Measurements from ENCODE around the gene ATP2B3. TPM values are rescaled to one million over a fixed set of nuclear protein-coding genes. Genes with fewer than 3 reads are reported as not detected.

ATP2B3 gene
- total RNA-seq, 2 donors from 2014 or later = 0.85 TPM; not detected in 1

GRCh38 chrX:153495903-153496589 is 21.4 kb upstream of the ATP2B3 start:
- 40% methylated on average over 1 of the region's 18 CpGs for WGBS
- Histone ChIP-seq H3K4me1 (replicated peaks) (no peaks in the 10 kb centered on the region), H3K4me3 (no peak overlapping the region), H3K27ac (no peak overlapping the region), H3K36me3 (no peaks in the 10 kb centered on the region), H3K27me3 (replicated peaks; ENCODE audit: insufficient read depth) (no peaks in the 10 kb centered on the region), H3K9me3 (no peaks in the 10 kb centered on the region)
- TF ChIP-seq POLR2A (IDR thresholded peaks at IDR 0.05) (no peak), CTCF (IDR thresholded peaks at IDR 0.05) (no peak), POLR2AphosphoS5 (IDR thresholded peaks at IDR 0.05) (no peak)
- intact Hi-C loops (cut with DNase I) = no loop called here
- no peak for DNase-seq (ENCODE audit: low spot score)

DNA sequence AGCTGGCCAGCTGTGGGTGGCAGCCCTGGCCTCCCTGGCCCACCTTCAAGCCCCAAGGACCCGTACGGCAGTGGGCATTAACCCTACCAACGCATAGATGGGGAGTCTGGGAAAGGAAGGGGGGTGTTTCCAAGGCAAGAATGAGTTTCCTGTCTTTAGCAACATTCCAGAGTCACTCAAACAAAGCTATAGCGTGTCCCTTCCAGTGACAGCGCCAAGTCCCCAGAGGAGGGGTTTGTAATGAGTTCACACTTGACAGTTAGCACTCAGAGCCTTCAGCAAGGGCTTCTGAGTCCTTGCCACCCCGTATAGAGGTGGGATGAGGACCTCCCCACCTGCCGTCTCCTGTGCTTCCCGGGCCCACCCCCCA is 20.9 kb upstream of the ATP2B3 start:
- Histone ChIP-seq H3K4me1 (replicated peaks) (no peaks in the 10 kb centered on the region), H3K27ac (no peak overlapping the region), H3K27me3 (replicated peaks; ENCODE audit: insufficient read depth) (no peaks in the 10 kb centered on the region), H3K9me3 (no peaks in the 10 kb centered on the region), H3K36me3 (no peaks in the 10 kb centered on the region), H3K4me3 (no peak overlapping the region)
- TF ChIP-seq CTCF (IDR thresholded peaks at IDR 0.05) = no peak
- TF ChIP-seq POLR2A (IDR thresholded peaks at IDR 0.05) = no peak
- no peak for TF ChIP-seq POLR2AphosphoS5 (IDR thresholded peaks at IDR 0.05)
- intact Hi-C loops (cut with DNase I) = no loop called here
- 44% methylated on average over 4 of the region's 8 CpGs for WGBS
- no peak for DNase-seq (ENCODE audit: low spot score)

GRCh38 chrX:153498453-153498852 is 19.0 kb upstream of the ATP2B3 start:
- no peak overlapping the region for H3K27ac ChIP-seq

DNA sequence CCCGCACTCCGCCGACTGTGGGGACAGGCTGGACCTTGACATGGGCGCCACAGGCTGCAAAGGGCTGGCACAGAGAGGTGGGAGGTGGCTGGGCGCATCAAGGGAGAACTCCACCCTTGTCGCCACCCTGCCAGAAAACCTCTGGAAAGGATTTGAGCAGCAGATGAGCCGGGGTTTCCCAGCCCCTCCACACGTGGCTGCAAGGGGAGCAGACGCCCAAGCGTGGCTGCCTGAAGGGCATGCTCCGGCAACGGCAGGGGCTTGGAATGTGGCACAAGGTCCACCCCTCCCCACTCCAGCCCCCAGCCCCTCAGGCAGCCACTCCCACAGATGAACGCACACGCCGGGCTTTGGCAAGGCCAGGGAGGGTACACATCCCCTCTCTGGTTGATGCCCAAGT is 18.1 kb upstream of the ATP2B3 start:
- no peaks in the 10 kb centered on the region for H3K27me3 ChIP-seq (replicated peaks; ENCODE audit: insufficient read depth)
- no peaks in the 10 kb centered on the region for H3K9me3 ChIP-seq
- H3K27ac ChIP-seq = no peak overlapping the region
- no peaks in the 10 kb centered on the region for H3K4me1 ChIP-seq (replicated peaks)
- TF ChIP-seq POLR2A (IDR thresholded peaks at IDR 0.05) (no peak), POLR2AphosphoS5 (IDR thresholded peaks at IDR 0.05) (no peak), CTCF (IDR thresholded peaks at IDR 0.05) (no peak)
- no peak overlapping the region for H3K4me3 ChIP-seq
- H3K36me3 ChIP-seq = no peaks in the 10 kb centered on the region
- intact Hi-C loops (cut with DNase I) = no loop called here
- 27% methylated on average over 3 of the region's 15 CpGs for WGBS
- DNase-seq (ENCODE audit: low spot score) = no peak

More at GRCh38 chrX:153498453-153498852, 19.0 kb upstream of the ATP2B3 start:
- H3K9me3 ChIP-seq = no peaks in the 10 kb centered on the region
- H3K4me1 ChIP-seq (replicated peaks) = no peaks in the 10 kb centered on the region
- no peak for TF ChIP-seq POLR2A (IDR thresholded peaks at IDR 0.05)
- TF ChIP-seq CTCF (IDR thresholded peaks at IDR 0.05) = no peak
- TF ChIP-seq POLR2AphosphoS5 (IDR thresholded peaks at IDR 0.05) = no peak
- DNase-seq (ENCODE audit: low spot score) = no peak
- H3K27me3 ChIP-seq (replicated peaks; ENCODE audit: insufficient read depth) = no peaks in the 10 kb centered on the region
- 82% methylated on average over 6 of the region's 7 CpGs for WGBS
- intact Hi-C loops (cut with DNase I) = no loop called here
- no peak overlapping the region for H3K4me3 ChIP-seq
- H3K36me3 ChIP-seq = no peaks in the 10 kb centered on the region

DNA sequence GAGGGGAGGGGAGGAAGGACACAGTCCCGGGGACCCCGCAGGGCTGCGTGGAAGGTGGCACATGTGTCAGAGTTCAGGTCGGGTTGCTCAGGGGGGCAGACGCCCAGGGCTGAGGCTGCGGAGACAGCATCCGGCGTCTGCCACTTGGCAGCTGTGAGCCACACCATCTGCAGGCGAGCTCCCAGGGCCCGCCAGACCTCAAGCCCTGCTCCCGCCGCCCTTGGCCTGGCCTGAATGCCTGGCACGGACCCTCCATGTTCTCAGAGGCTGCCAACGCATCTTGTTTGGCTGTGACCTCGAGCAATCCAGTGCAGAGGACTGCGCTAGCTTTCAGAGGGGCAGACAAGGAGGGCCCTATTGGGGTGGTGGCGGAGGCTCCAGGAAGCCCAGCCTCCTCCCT is 17.6 kb upstream of the ATP2B3 start:
- Histone ChIP-seq H3K4me1 (replicated peaks) (no peaks in the 10 kb centered on the region), H3K4me3 (no peak overlapping the region), H3K27ac (no peak overlapping the region), H3K36me3 (no peaks in the 10 kb centered on the region), H3K27me3 (replicated peaks; ENCODE audit: insufficient read depth) (no peaks in the 10 kb centered on the region), H3K9me3 (no peaks in the 10 kb centered on the region)
- 48% methylated on average over 9 of the region's 17 CpGs for WGBS
- no peak for TF ChIP-seq POLR2AphosphoS5 (IDR thresholded peaks at IDR 0.05)
- TF ChIP-seq CTCF (IDR thresholded peaks at IDR 0.05) = no peak
- TF ChIP-seq POLR2A (IDR thresholded peaks at IDR 0.05) = no peak
- intact Hi-C loops (cut with DNase I) = loop anchor here (10.0 kb wide), 2 partner anchors 465 to 535 kb away; no protein-coding TSS in a partner anchor
- DNase-seq (ENCODE audit: low spot score) = no peak
